HG03354 (cell line): ENCODE data around the gene HOXB1.
A peak's percentile ranks its signal among the peaks of the same experiment; 100 is the strongest.
"Not testable (repeated sequence)": the region's sequence is repeated elsewhere in the genome, so short reads cannot be mapped to it uniquely, and the experiment has no call there.

Experiments
- ATAC-seq: cut with Tn5 transposase; IDR thresholded peaks from one replicate; pipeline ENCODE4 v1.9.1; 2021; ENCODE audit warnings: mild to moderate bottlenecking; ENCODE audit not compliant: unreplicated experiment, poor library complexity, severe bottlenecking

HOXB1 gene

GRCh38 chr17:48526608-48527546 lies 3.9 kb downstream of the HOXB1 start:
- no peak for ATAC-seq

GRCh38 chr17:48523010-48523409 lies 7.8 kb downstream of the HOXB1 start:
- no peak for ATAC-seq

- ATAC-seq = no peak
These were observed 8.7 kb downstream of the HOXB1 start for GRCh38 chr17:48522031-48522653.

GRCh38 chr17:48520631-48521079 lies 10.2 kb downstream of the HOXB1 start:
- no peak for ATAC-seq

- no peak for ATAC-seq
These were observed 11.4 kb downstream of the HOXB1 start for GRCh38 chr17:48519427-48519826.

- ATAC-seq = no peak
These were observed 13.3 kb downstream of the HOXB1 start for GRCh38 chr17:48517478-48517877.

- ATAC-seq = no peak
These were observed 14.6 kb downstream of the HOXB1 start for GRCh38 chr17:48515925-48516900.

GRCh38 chr17:48514477-48514876 lies 16.3 kb downstream of the HOXB1 start:
- ATAC-seq = no peak

- peak; percentile 51 for ATAC-seq
These were observed 16.9 kb downstream of the HOXB1 start for GRCh38 chr17:48513666-48514455.

GRCh38 chr17:48513097-48513496 lies 17.7 kb downstream of the HOXB1 start:
- ATAC-seq = no peak

GRCh38 chr17:48510761-48511604 lies 19.8 kb downstream of the HOXB1 start:
- peak; percentile 65 for ATAC-seq

- ATAC-seq = no peak
These were observed 20.4 kb downstream of the HOXB1 start for GRCh38 chr17:48510381-48510760.

GRCh38 chr17:48509708-48510107 lies 21.1 kb downstream of the HOXB1 start:
- ATAC-seq = not testable (repeated sequence)

- ATAC-seq = no peak
These were observed 24.6 kb downstream of the HOXB1 start for GRCh38 chr17:48506246-48506645.

- peak; percentile 91 for ATAC-seq
These were observed 25.0 kb downstream of the HOXB1 start for GRCh38 chr17:48505788-48506187.

- ATAC-seq = no peak
These were observed 25.9 kb downstream of the HOXB1 start for GRCh38 chr17:48504953-48505352.

- ATAC-seq = no peak
These were observed 27.1 kb downstream of the HOXB1 start for GRCh38 chr17:48503747-48504146.

- no peak for ATAC-seq
These were observed 27.9 kb downstream of the HOXB1 start for GRCh38 chr17:48502901-48503300.
